ENCODE data around the gene SEC24D. TPM values are rescaled to one million over a fixed set of nuclear protein-coding genes. Genes with fewer than 3 reads are reported as not detected.

The SEC24D gene
- total RNA-seq, 1 experiment from 2014 or later = 13.3 TPM

DNA sequence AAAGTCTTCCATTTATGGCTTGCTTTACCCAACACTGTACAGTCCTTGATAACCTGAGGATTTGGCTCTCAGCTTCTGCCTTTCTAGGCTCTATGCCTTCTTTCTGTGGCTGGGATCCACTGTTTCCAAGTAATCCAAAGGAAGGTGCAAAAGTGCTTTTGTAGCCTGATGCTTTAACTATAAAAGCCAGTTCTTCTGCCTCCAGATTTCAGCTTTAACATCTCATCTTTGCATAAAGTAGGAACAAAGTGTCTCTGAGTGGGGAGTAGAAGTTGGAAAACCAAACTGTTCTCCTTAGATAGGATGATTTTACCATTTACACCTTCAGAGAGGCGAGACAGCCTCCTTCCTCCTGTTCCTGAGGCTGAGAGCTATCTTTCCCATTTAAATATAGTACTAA lies 11.1 kb upstream of the SEC24D start:
- in situ Hi-C loops (cut with HindIII; ENCODE audit: low sequenced_read_pairs) = no loop called here
- no peak for DNase-seq (ENCODE audit: low spot score)

DNA sequence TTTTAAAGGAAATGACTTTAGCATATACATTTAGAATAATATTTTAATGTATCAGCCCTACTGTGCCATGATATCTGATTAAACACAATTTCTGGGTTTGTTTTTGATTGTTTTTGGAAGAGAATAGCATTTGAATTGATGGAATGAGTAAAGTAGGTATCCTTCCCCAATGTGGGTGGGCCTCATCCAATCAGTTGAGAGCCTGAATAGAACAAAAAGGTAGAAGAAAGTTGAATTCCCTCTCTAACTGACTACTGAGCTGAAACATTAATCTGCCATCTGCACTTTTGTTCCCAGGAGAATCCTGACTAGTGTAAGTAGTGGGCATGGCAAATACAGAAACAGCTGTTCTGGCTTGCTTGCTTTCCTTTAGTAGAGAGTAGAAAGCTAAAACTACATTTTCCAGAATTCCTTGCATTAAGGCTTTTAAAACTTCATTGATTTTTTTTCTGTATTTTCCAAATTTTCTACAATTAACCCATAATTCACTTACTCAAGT lies 9.7 kb upstream of the SEC24D start:
- DNase-seq (ENCODE audit: low spot score) = no peak
- in situ Hi-C loops (cut with HindIII; ENCODE audit: low sequenced_read_pairs) = no loop called here

- in situ Hi-C loops (cut with HindIII; ENCODE audit: low sequenced_read_pairs) = no loop called here
- no peak for DNase-seq (ENCODE audit: low spot score)
Observed at GRCh38 chr4:118843237-118843636, 7.3 kb upstream of the SEC24D start.

DNA sequence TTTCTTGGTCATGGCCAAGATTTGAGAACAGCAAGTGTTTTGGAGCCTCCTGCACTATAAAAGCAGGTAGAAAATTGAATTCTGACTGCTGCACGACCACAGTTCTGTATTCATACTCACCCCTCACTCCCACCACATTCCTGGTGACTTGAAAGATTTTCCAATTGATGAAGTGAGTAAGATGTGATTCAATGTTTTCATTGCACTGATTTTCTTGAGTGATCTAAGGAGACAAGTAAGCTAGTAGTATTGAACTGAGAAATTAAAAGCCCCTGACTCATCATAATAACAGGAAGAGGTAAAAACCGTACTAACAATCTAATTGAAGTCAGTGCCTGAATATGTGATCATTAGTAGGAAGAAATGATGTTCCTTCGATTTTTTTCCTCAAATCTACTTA lies 6.1 kb upstream of the SEC24D start:
- DNase-seq (ENCODE audit: low spot score) = no peak
- in situ Hi-C loops (cut with HindIII; ENCODE audit: low sequenced_read_pairs) = no loop called here

DNA sequence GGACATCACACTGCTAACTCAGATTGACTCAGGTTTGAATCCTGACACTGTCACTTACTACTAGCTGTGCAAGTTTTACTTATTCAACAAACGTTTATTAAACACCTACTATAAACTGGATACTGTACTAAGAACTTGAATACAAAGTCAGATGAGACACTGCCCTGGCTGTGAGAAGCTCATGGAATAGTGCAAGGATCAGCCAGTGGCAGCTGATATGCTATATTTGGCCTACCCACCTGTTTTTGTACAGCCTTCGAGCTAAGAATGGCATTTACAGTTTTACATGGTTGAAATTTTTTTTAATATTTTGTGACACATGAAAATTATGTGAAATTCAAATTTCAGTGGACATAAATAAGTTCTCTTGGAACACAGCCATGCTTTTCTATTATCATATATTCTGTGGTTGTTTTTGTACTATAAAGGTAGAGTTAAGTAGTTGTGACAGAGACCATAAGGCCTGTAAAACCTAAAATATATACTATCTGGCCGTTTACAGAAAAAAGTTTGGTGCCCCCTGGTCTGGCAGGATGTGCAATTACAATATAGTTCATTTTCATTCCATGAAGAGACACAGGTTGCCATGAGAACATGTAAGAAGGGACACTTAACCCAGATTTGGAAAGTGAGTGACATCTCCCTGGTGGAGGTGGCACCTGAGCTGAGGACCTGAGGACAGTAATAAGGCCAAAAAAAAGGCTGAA lies 3.4 kb upstream of the SEC24D start:
- in situ Hi-C loops (cut with HindIII; ENCODE audit: low sequenced_read_pairs) = no loop called here
- no peak for DNase-seq (ENCODE audit: low spot score)

- no peak for DNase-seq (ENCODE audit: low spot score)
- in situ Hi-C loops (cut with HindIII; ENCODE audit: low sequenced_read_pairs) = no loop called here
Observed at GRCh38 chr4:118837121-118837507, 1.2 kb upstream of the SEC24D start.

DNA sequence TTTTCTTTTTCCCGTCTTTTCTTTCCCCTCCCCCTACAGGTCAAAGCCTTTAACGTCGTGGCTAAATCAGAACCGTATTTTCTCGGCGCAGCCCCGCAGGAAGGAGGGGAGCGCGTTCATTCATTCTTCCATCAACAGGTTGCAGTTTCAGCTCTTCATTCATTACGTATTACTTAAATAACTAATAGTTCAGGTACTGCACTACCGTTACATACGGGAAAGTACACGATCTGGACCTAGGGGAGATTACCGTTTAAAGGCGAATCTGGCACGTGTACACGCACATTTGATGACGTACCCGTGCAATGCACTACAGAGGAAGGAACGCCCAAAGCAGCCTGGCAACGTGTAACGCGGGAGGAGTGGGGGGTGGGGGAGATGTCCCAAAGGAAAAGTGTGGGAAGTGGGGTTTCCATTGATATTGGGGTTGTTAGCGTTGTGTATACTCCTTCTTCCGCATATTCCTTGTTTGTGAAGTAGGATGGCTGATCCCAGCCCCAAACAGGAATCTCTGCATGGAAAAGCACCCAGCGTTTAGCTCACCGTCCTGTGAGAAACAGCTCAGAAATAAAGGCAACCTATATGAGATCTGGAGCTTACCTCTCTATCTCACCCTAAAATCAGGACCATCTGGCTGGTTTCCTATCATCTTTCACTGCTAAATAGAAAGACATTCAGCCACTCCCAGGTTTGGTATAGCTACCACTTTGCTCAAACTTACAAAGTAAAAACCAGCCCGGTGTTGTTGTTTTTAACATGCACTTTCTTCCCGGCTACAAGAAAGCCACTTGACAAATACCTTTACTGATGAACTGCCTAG lies 585 bp upstream of the SEC24D start:
- in situ Hi-C loops (cut with HindIII; ENCODE audit: low sequenced_read_pairs) = no loop called here
- peak; percentile 55 for DNase-seq (ENCODE audit: low spot score)

GRCh38 chr4:118834960-118835569 lies 861 bp downstream of the SEC24D start:
- DNase-seq (ENCODE audit: low spot score) = peak; percentile 73
- in situ Hi-C loops (cut with HindIII; ENCODE audit: low sequenced_read_pairs) = no loop called here

DNA sequence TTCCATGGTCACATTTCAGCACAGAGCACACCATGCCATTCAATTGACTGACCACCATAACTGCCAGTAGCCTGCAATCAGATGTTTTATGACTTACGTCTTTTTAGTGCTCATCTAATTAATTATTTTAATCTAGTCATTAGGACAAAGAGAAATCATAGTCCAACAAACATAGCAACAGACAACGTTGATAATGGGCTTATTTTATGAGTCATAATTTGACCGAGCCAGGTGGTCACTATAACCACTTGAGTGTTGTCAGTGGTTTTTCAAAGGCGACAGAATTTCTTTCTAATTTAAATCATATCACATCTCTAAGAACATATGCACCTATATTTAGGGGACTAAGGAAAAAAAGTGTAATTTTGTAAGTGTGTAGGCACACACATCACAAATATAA lies 1.9 kb downstream of the SEC24D start:
- DNase-seq (ENCODE audit: low spot score) = no peak
- in situ Hi-C loops (cut with HindIII; ENCODE audit: low sequenced_read_pairs) = no loop called here

GRCh38 chr4:118833192-118833820 lies 2.6 kb downstream of the SEC24D start:
- peak; percentile 23 for DNase-seq (ENCODE audit: low spot score)
- in situ Hi-C loops (cut with HindIII; ENCODE audit: low sequenced_read_pairs) = no loop called here

DNA sequence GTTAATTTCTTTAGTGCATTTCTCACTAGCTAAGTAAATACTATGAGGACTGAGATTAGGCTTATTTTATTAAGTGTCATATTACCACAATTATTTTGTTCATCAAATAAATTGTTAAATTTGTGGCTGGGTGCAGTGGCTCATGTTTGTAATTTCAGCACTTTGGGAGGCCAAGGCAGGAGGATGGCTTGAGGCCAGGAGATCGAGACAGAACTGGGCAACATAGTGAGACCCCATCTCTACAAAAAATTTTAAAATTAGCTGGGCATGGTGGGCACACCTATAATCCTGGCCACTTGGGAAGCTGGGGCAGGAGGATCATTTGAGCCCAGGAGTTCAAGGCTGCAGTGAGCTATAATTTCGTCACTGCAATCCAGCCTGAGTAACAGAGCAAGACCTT lies 6.8 kb downstream of the SEC24D start:
- in situ Hi-C loops (cut with HindIII; ENCODE audit: low sequenced_read_pairs) = no loop called here

GRCh38 chr4:118826723-118827444 lies 9.0 kb downstream of the SEC24D start:
- in situ Hi-C loops (cut with HindIII; ENCODE audit: low sequenced_read_pairs) = no loop called here
- DNase-seq (ENCODE audit: low spot score) = peak; percentile 39

More for the DNA sequence above, 6.8 kb downstream of the SEC24D start:
- DNase-seq (ENCODE audit: low spot score) = no peak

- DNase-seq (ENCODE audit: low spot score) = peak; percentile 14
- in situ Hi-C loops (cut with HindIII; ENCODE audit: low sequenced_read_pairs) = no loop called here
Observed at GRCh38 chr4:118825799-118826198, 10.1 kb downstream of the SEC24D start.

- peak; percentile 61 for DNase-seq (ENCODE audit: low spot score)
- in situ Hi-C loops (cut with HindIII; ENCODE audit: low sequenced_read_pairs) = no loop called here
Observed at GRCh38 chr4:118824141-118824540, 11.8 kb downstream of the SEC24D start.

GRCh38 chr4:118823471-118823870 lies 12.5 kb downstream of the SEC24D start:
- DNase-seq (ENCODE audit: low spot score) = peak; percentile 93
- in situ Hi-C loops (cut with HindIII; ENCODE audit: low sequenced_read_pairs) = no loop called here

- in situ Hi-C loops (cut with HindIII; ENCODE audit: low sequenced_read_pairs) = no loop called here
- peak; percentile 19 for DNase-seq (ENCODE audit: low spot score)
Observed at GRCh38 chr4:118821590-118822293, 14.2 kb downstream of the SEC24D start.

DNA sequence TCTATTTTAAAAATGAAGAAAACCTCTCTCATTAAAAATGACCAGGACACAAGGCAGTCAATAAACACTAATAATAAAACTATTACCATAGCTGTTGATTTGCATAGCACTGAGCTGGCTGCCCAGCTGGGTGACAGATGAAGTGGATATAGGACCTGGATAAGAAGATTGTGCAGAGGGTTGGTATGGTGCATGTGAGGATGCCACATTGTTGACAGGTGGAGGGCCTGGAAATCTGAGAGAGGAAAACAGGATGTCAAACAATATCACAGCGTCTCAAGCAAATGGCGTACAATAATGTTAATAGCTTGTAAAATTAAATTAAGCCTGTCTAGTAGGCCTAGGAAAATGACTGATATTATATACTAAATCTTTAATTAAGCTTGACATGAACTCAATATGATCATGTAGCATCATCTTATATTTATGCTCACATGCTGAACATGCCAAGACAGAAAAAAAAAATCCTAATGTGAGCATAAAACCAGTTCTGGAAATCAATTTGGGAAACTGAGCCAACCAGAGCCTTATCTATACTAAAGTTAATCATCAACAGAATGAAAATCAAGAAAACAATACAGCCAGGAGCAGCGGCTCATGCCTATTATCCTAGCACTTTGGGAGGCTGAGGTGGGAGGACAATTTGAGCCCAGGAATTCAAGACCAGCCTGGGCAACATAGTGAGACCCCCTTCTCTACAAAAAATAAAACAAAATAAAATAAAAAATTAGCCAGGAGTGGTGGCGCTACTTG lies 18.6 kb downstream of the SEC24D start:
- DNase-seq (ENCODE audit: low spot score) = no peak
- in situ Hi-C loops (cut with HindIII; ENCODE audit: low sequenced_read_pairs) = no loop called here
